DOHH2 (cell line): Measurements from ENCODE around the gene PSRC1.

ENCODE experiments used
- H3F3A ChIP-seq: fragments of 200-600 bp; sonication (generic), shearing (Covaris generic); 2 replicates; pipeline ENCODE4 v1.6.0; 2016; ENCODE audit warnings: antibody characterized with exemption, mild to moderate bottlenecking; ENCODE audit not compliant: control insufficient read depth, insufficient read depth
- H3K27ac ChIP-seq: fragments of 200-600 bp; sonication (generic); 2 replicates; pipeline ENCODE4 v1.5.1; 2014; ENCODE audit warnings: low read depth, mild to moderate bottlenecking, low read length, moderate library complexity
- H3K27me3 ChIP-seq: fragments of 200-600 bp; sonication (generic); 2 replicates; pipeline ENCODE4 v1.6.1; 2014; ENCODE audit warnings: mild to moderate bottlenecking, low read length, mixed read lengths; ENCODE audit not compliant: control insufficient read depth
- H3K36me3 ChIP-seq: fragments of 200-600 bp; sonication (generic); 2 replicates; pipeline ENCODE4 v1.6.1; 2014; ENCODE audit warnings: mild to moderate bottlenecking, low read length, moderate library complexity, mixed read lengths; ENCODE audit not compliant: control insufficient read depth
- H3K4me1 ChIP-seq: fragments of 200-600 bp; sonication (generic); 2 replicates; pipeline ENCODE4 v1.6.1; 2014; ENCODE audit warnings: mild to moderate bottlenecking, low read length, mixed read lengths; ENCODE audit not compliant: control insufficient read depth
- H3K4me2 ChIP-seq: fragments of 200-600 bp; sonication (generic); 2 replicates; pipeline ENCODE4 v1.6.0; 2014; ENCODE audit warnings: mild to moderate bottlenecking, low read length, moderate library complexity
- H3K4me3 ChIP-seq: fragments of 200-600 bp; sonication (generic); 2 replicates; pipeline ENCODE4 v1.5.1; 2014; ENCODE audit warnings: mild to moderate bottlenecking, low read length, mixed read lengths
- H3K79me2 ChIP-seq: fragments of 200-600 bp; sonication (generic); 2 replicates; pipeline ENCODE4 v1.6.1; 2014; ENCODE audit warnings: mild to moderate bottlenecking, low read length, mixed read lengths; ENCODE audit not compliant: control insufficient read depth
- H3K9me2 ChIP-seq: fragments of 200-600 bp; sonication (generic); replicated peaks from 2 replicates; pipeline ENCODE4 v1.6.1; 2014; ENCODE audit warnings: mild to moderate bottlenecking, low read length, mixed read lengths; ENCODE audit not compliant: control insufficient read depth
- H3K9me3 ChIP-seq: fragments of 200-600 bp; sonication (generic); 2 replicates; pipeline ENCODE4 v1.6.1; 2014; ENCODE audit warnings: antibody characterized with exemption, low read length, mixed read lengths; ENCODE audit not compliant: control insufficient read depth, insufficient read depth
- H4K20me1 ChIP-seq: fragments of 200-600 bp; sonication (generic); 2 replicates; pipeline ENCODE4 v1.6.0; 2014; ENCODE audit warnings: low read depth, mild to moderate bottlenecking, antibody characterized with exemption, low read length, moderate library complexity; ENCODE audit not compliant: control insufficient read depth, insufficient read depth
- EZH2phosphoT487 ChIP-seq: fragments of 200-600 bp; sonication (generic); IDR thresholded peaks from 2 replicates; pipeline ENCODE4 v1.6.1; 2017; ENCODE audit warnings: borderline replicate concordance, mild to moderate bottlenecking, antibody characterized with exemption, low read length, moderate library complexity, mixed read lengths
- TF ChIP-seq, protein P1 (sequence below): fragments of 200-600 bp; sonication (generic); IDR thresholded peaks from one replicate; pipeline ENCODE4 v1.5.1; 2014; ENCODE audit warnings: antibody characterized with exemption, mild to moderate bottlenecking, low read depth, low read length; ENCODE audit not compliant: poor library complexity, severe bottlenecking

The PSRC1 gene

DNA sequence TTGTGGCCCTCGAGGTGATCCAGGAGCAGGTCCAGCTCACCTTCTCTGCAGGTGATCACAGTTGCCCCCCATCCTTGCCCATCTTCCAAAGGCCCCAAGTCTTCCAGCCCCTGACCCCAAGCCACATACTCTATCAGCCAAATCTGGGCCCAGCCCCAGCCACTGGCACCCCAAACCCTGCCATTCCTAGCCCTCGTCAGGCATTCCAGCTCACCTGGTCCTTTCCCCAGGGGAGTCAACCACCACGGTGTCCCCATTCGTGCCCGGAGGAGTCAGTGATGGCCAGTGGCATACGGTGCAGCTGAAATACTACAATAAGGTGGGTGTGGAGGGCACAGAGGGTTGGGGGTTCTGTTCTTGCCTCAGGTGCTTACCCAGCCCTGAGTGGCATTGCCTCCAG lies 21.4 kb downstream of the PSRC1 start:
- H3K27me3 ChIP-seq, result no peaks in the 10 kb centered on the region
- H3K9me3 ChIP-seq, result no peaks in the 10 kb centered on the region
- no peak overlapping the region for H3K27ac ChIP-seq
- no peaks in the 10 kb centered on the region for H3F3A ChIP-seq
- H3K79me2 ChIP-seq, result no peaks in the 10 kb centered on the region
- H3K4me1 ChIP-seq, result no peaks in the 10 kb centered on the region
- TF ChIP-seq, protein P1, sequence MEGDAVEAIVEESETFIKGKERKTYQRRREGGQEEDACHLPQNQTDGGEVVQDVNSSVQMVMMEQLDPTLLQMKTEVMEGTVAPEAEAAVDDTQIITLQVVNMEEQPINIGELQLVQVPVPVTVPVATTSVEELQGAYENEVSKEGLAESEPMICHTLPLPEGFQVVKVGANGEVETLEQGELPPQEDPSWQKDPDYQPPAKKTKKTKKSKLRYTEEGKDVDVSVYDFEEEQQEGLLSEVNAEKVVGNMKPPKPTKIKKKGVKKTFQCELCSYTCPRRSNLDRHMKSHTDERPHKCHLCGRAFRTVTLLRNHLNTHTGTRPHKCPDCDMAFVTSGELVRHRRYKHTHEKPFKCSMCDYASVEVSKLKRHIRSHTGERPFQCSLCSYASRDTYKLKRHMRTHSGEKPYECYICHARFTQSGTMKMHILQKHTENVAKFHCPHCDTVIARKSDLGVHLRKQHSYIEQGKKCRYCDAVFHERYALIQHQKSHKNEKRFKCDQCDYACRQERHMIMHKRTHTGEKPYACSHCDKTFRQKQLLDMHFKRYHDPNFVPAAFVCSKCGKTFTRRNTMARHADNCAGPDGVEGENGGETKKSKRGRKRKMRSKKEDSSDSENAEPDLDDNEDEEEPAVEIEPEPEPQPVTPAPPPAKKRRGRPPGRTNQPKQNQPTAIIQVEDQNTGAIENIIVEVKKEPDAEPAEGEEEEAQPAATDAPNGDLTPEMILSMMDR, result no peak
- no peak for TF ChIP-seq EZH2phosphoT487
- no peaks in the 10 kb centered on the region for H3K9me2 ChIP-seq
- H4K20me1 ChIP-seq, result no peaks in the 10 kb centered on the region
- no peak overlapping the region for H3K4me3 ChIP-seq
- H3K36me3 ChIP-seq, result no peaks in the 10 kb centered on the region
- H3K4me2 ChIP-seq, result no peak overlapping the region

DNA sequence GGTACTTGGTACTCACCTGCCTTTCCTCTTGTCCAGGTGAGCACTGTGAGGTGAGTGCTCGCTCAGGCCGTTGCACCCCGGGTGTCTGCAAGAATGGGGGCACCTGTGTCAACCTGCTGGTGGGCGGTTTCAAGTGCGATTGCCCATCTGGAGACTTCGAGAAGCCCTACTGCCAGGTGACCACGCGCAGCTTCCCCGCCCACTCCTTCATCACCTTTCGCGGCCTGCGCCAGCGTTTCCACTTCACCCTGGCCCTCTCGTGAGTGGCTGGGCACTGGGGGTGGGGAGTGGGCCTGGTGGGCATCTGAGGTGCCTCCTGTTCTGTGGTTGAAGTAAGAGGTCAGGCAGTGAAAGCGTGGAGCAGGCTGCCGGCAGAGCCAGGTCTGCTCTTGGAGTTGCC lies 21.9 kb downstream of the PSRC1 start:
- Histone ChIP-seq H3K4me3 (no peak overlapping the region), H3K4me1 (no peaks in the 10 kb centered on the region), H3K9me2 (no peaks in the 10 kb centered on the region), H3K27me3 (no peaks in the 10 kb centered on the region), H3K79me2 (no peaks in the 10 kb centered on the region), H3K9me3 (no peaks in the 10 kb centered on the region), H4K20me1 (no peaks in the 10 kb centered on the region), H3F3A (no peaks in the 10 kb centered on the region), H3K4me2 (no peak overlapping the region), H3K36me3 (no peaks in the 10 kb centered on the region), H3K27ac (no peak overlapping the region)
- TF ChIP-seq, protein P1, result no peak
- TF ChIP-seq EZH2phosphoT487, result no peak

DNA sequence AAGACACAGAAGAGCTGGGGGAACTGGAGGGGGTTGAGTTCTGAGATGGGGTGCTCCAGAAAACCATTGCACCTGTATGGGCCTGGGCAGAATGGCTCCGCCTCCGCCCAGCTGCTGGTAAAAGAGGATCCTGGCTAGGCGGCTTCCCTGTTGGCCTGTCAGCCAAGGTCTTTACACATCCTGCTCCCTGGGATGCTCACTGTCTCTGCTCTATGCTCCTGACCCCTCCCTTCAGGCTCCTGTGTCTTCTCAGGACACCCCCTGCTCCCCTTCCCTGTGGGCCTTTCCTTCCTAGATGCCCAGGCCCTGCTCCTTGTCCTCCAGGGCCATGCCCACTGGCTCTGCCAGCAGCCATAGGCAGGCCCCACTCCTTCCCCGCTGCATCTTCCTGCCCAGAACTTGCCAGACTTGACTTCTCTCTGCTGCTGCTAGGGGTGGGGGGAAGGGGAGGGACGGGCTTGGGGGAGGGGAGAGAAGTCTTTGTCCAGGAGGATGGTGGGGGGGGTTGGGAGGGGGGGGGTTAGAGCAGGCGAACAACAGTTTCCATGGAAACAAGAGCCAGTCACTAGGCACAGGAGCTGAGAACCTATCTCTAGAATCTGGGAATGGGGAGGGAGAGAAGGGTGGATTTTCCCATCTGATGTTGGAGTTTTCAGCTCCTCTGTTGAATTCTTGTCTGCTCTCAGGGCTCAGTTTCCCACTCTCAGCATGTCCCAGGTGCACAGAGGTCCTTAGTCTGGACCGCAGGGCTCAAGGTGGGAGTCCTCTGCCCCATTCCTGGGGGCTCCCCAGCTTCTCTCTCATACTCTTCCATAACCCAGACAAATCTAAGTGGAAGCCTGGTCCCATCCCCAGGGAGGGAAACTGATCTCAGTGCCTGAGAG lies 23.0 kb downstream of the PSRC1 start:
- no peaks in the 10 kb centered on the region for H4K20me1 ChIP-seq
- H3K27ac ChIP-seq, result no peak overlapping the region
- H3K9me2 ChIP-seq, result no peaks in the 10 kb centered on the region
- no peaks in the 10 kb centered on the region for H3K36me3 ChIP-seq
- H3K27me3 ChIP-seq, result no peaks in the 10 kb centered on the region
- H3K4me3 ChIP-seq, result no peak overlapping the region
- H3F3A ChIP-seq, result no peaks in the 10 kb centered on the region
- no peaks in the 10 kb centered on the region for H3K4me1 ChIP-seq
- no peaks in the 10 kb centered on the region for H3K9me3 ChIP-seq
- no peaks in the 10 kb centered on the region for H3K79me2 ChIP-seq
- no peak overlapping the region for H3K4me2 ChIP-seq
- TF ChIP-seq, protein P1, result no peak
- TF ChIP-seq EZH2phosphoT487, result no peak
